Endothelial cell of umbilical vein (primary cell): ENCODE measurements around the gene LOX. TPM values are rescaled to one million over a fixed set of nuclear protein-coding genes. Genes with fewer than 3 reads are reported as not detected.

Experiments
- BruUV-seq: library from RNA; stranded (reverse); fragments of 400-500 nt; replicated peaks from 2 replicates; lab custom pipeline; 2021; lab: Mats Ljungman, UMichigan
- CTCF ChIA-PET: fragments of 300-600, 350-600 bp; sonication (Branson Sonifier 250); formaldehyde crosslinking; loops from one replicate; lab custom pipeline; 2021; ENCODE audit warnings: antibody characterized with exemption, inconsistent platforms; lab: Charles Lee
- POLR2A ChIA-PET: fragments of 300-600, 350-600 bp; sonication (Branson Sonifier 250); formaldehyde crosslinking; loops from one replicate; lab custom pipeline; 2021; ENCODE audit warnings: antibody characterized with exemption, inconsistent platforms; lab: Charles Lee
- DNase-seq: peaks from one replicate; pipeline ENCODE4 v3.0.0-alpha.2; 2011; ENCODE audit warnings: low read depth, low spot score
- FAIRE-seq: peaks from 2 replicates; lab custom pipeline; 2011; peaks lifted over from hg19 to GRCh38; lab: Jason Lieb, UNC
- H2AFZ ChIP-seq: 2 replicates; pipeline ENCODE4 v1.6.0; 2012; ENCODE audit warnings: low read depth, low read length, control low read depth, inconsistent platforms
- H3K27ac ChIP-seq: 2 replicates; pipeline ENCODE4 v1.5.1; 2011; ENCODE audit warnings: low read depth, mild to moderate bottlenecking, control low read depth, low read length, moderate library complexity; ENCODE audit not compliant: insufficient read depth
- H3K27me3 ChIP-seq, 2 experiments: 2 replicates each; pipeline versions ENCODE4 v1.6.0 to v1.6.1; 2011; ENCODE audit warnings: low read length in 2 of 2, mixed read lengths in 1 of 2; ENCODE audit not compliant: control insufficient read depth in 2 of 2, insufficient read depth in 2 of 2
- H3K36me3 ChIP-seq, 2 experiments: 2 replicates in 1 of 2; 3 replicates in 1 of 2; pipeline ENCODE4 v1.5.1; 2011; ENCODE audit warnings: low read length in 2 of 2, mild to moderate bottlenecking in 1 of 2, moderate library complexity in 1 of 2; ENCODE audit not compliant: control insufficient read depth in 2 of 2, insufficient read depth in 2 of 2; ENCODE audit errors: extremely low read depth in 1 of 2
- H3K4me1 ChIP-seq: 3 replicates; pipeline ENCODE4 v1.5.1; 2011; ENCODE audit warnings: mild to moderate bottlenecking, low read length; ENCODE audit not compliant: control insufficient read depth, insufficient read depth; ENCODE audit errors: extremely low read depth
- H3K4me2 ChIP-seq: 2 replicates; pipeline ENCODE4 v1.6.1; 2011; ENCODE audit warnings: low read length, control low read depth, mixed read lengths; ENCODE audit not compliant: insufficient read depth
- H3K4me3 ChIP-seq, 3 experiments: fragments of 200-600 bp in 1 of 3; sonication (generic), shearing (Covaris generic) in 1 of 3; replicated peaks in 1 of 3; 2 replicates each; pipeline ENCODE4 v1.5.1; 2011 to 2016; ENCODE audit warnings: control low read depth in 3 of 3, low read length in 3 of 3, mild to moderate bottlenecking in 2 of 3, inconsistent platforms in 1 of 3, low read depth in 1 of 3, moderate library complexity in 1 of 3; ENCODE audit not compliant: insufficient read depth in 1 of 3
- H3K79me2 ChIP-seq: 2 replicates; pipeline ENCODE4 v1.6.0; 2012; ENCODE audit warnings: low read length, inconsistent platforms; ENCODE audit not compliant: control insufficient read depth, insufficient read depth
- H3K9ac ChIP-seq: replicated peaks from 2 replicates; pipeline ENCODE3; 2011; ENCODE audit warnings: low read length, control low read depth; ENCODE audit not compliant: insufficient read depth; ENCODE audit errors: extremely low read depth
- H3K9me1 ChIP-seq: replicated peaks from 3 replicates; pipeline ENCODE4 v1.6.0; 2011; ENCODE audit warnings: mild to moderate bottlenecking, low read length; ENCODE audit not compliant: control insufficient read depth, insufficient read depth; ENCODE audit errors: extremely low read depth
- H3K9me3 ChIP-seq: replicated peaks from 2 replicates; pipeline ENCODE4 v1.5.1; 2012; ENCODE audit warnings: low read length, inconsistent platforms; ENCODE audit not compliant: control insufficient read depth, insufficient read depth
- H4K20me1 ChIP-seq: replicated peaks from 2 replicates; pipeline ENCODE3; 2011; ENCODE audit warnings: mild to moderate bottlenecking, low read length; ENCODE audit not compliant: control insufficient read depth, insufficient read depth; ENCODE audit errors: extremely low read depth
- CTCF ChIP-seq, 2 donors: IDR thresholded peaks; 1 replicate in 1 of 2; 2 replicates in 1 of 2; pipeline ENCODE4 v1.5.1; 2011; ENCODE audit warnings: low read length in 2 of 2, mild to moderate bottlenecking in 2 of 2, moderate library complexity in 2 of 2, control low read depth in 1 of 2, inconsistent platforms in 1 of 2, low read depth in 1 of 2; ENCODE audit not compliant: insufficient read depth in 1 of 2; ENCODE audit errors: extremely low read depth in 1 of 2
- EZH2 ChIP-seq: IDR thresholded peaks from 2 replicates; pipeline ENCODE4 v1.6.1; 2012; ENCODE audit warnings: borderline replicate concordance, low read depth, mild to moderate bottlenecking, moderate library complexity, low read length, inconsistent platforms; ENCODE audit not compliant: severe bottlenecking
- FOS ChIP-seq: IDR thresholded peaks from 2 replicates; pipeline ENCODE4 v1.6.1; 2011; ENCODE audit warnings: mild to moderate bottlenecking, low read length, moderate library complexity, borderline replicate concordance; ENCODE audit not compliant: insufficient read depth
- GATA2 ChIP-seq: IDR thresholded peaks from 2 replicates; pipeline ENCODE4 v1.7.0; 2011; ENCODE audit warnings: low read depth, mild to moderate bottlenecking, moderate library complexity, mixed read lengths, low read length; ENCODE audit not compliant: insufficient read length, insufficient read depth
- JUN ChIP-seq: IDR thresholded peaks from 2 replicates; pipeline ENCODE4 v1.6.1; 2011; ENCODE audit warnings: borderline replicate concordance, low read depth; ENCODE audit not compliant: insufficient read length, insufficient read depth
- MYC ChIP-seq: IDR thresholded peaks from one replicate; pipeline ENCODE4 v1.6.1; 2011; ENCODE audit warnings: mild to moderate bottlenecking, low read depth, low read length
- POLR2A ChIP-seq: IDR thresholded peaks from 2 replicates; pipeline ENCODE4 v1.6.1; 2012; ENCODE audit warnings: low read depth, mild to moderate bottlenecking, control low read depth, low read length
- POLR2AphosphoS5 ChIP-seq: IDR thresholded peaks from 2 replicates; pipeline ENCODE4 v1.6.1; 2012; ENCODE audit warnings: low read depth, mild to moderate bottlenecking, control low read depth, low read length, moderate library complexity; ENCODE audit not compliant: insufficient read depth
- dilution Hi-C: fragments of 300-500 bp; cut with MboI; formaldehyde crosslinking; loops from one replicate; pipeline ENCODE4 v1.15.0; 2019; ENCODE audit warnings: low sequenced_read_pairs; ENCODE audit not compliant: extremely low pct_ligation_motif_present
- intact Hi-C: fragments of 100-400 bp; cut with micrococcal nuclease; formaldehyde crosslinking; loops from one replicate; pipeline ENCODE4 v1.10.0; 2022
- polyA plus RNA-seq, 4 experiments: library from polyadenylated mRNA; depleted of rRNA in 3 of 4; stranded (reverse) in 3 of 4; unstranded in 1 of 4; fragments of >200 nt; gene quantifications; 2 replicates each; pipeline versions ENCODE4 v1.2.1 to v1.2.3, GENCODE V29; 2011 to 2012; ENCODE audit warnings: missing spikeins in 1 of 4
- total RNA-seq: library from RNA; stranded (reverse); gene quantifications from 2 replicates; pipeline ENCODE4 v1.2.3, GENCODE V29; 2021

The LOX gene
- total and polyA plus RNA-seq, 2 donors (not counting 3 experiments of a cell fraction or from before 2014, with no cell fraction given) = 39.0 to 79.1 TPM

- Histone ChIP-seq H3K27ac (no peak overlapping the region), H3K27me3 (no peaks in the 10 kb centered on the region), H3K9ac (no peak overlapping the region), H3K4me3 (no peak overlapping the region), H3K4me1 (peaks cover 13% of the 10 kb centered on the region), H4K20me1 (no peaks in the 10 kb centered on the region), H3K79me2 (no peaks in the 10 kb centered on the region), H2AFZ (no peak overlapping the region), H3K9me1 (no peaks in the 10 kb centered on the region), H3K9me3 (no peaks in the 10 kb centered on the region), H3K4me2 (no peak overlapping the region), H3K36me3 (no peaks in the 10 kb centered on the region)
- dilution Hi-C loops (loop anchor here (25.0 kb wide), 1 partner anchor 102 kb away; no protein-coding TSS in a partner anchor), intact Hi-C loops (no loop called here)
- CTCF ChIA-PET = interaction anchor here (0.7 to 1.7 kb wide), 3 partner anchors 9 to 116 kb away, joined by 4 to 8 read pairs (median 5); no protein-coding TSS in a partner anchor
- no peak for DNase-seq
- no peak for FAIRE-seq
- POLR2A ChIA-PET = no interaction called here
- BruUV-seq = no TSS peak
- TF ChIP-seq EZH2 (no peak), GATA2 (no peak)
These were observed 7.0 kb upstream of the LOX start for GRCh38 chr5:122085041-122085440.

- no peaks in the 10 kb centered on the region for H3K27me3 ChIP-seq
These were observed 5.5 kb upstream of the LOX start for GRCh38 chr5:122083535-122083934.

More at GRCh38 chr5:122083535-122083934, 5.5 kb upstream of the LOX start:
- TF ChIP-seq POLR2A (no peak), JUN (no peak), POLR2AphosphoS5 (no peak), CTCF (IDR thresholded peaks at IDR 0.05; ENCODE audit: extremely low read depth in 1 of 2, insufficient read depth in 1 of 2, low read depth in 1 of 2, low read length in 2 of 2) (no peak), FOS (no peak), GATA2 (no peak), EZH2 (no peak), MYC (no peak)
- no peaks in the 10 kb centered on the region for H3K79me2 ChIP-seq
- peaks cover 5% of the 10 kb centered on the region for H3K4me1 ChIP-seq
- dilution Hi-C loops = loop anchor here (25.0 kb wide), 1 partner anchor 104 kb away; no protein-coding TSS in a partner anchor
- intact Hi-C loops = no loop called here
- no peak overlapping the region for H3K4me2 ChIP-seq
- H3K9ac ChIP-seq = no peak overlapping the region
- no peak overlapping the region for H3K27ac ChIP-seq
- no peaks in the 10 kb centered on the region for H3K36me3 ChIP-seq
- no peak overlapping the region for H3K4me3 ChIP-seq
- H3K9me1 ChIP-seq = no peaks in the 10 kb centered on the region
- no peaks in the 10 kb centered on the region for H3K9me3 ChIP-seq
- ChIA-PET CTCF (interaction anchor here (1.1 to 1.4 kb wide), 2 partner anchors 9 to 10 kb away, joined by 4 read pairs; no protein-coding TSS in a partner anchor), POLR2A (no interaction called here)
- BruUV-seq = no TSS peak
- no peak for DNase-seq
- no peaks in the 10 kb centered on the region for H4K20me1 ChIP-seq
- no peak for FAIRE-seq
- no peak overlapping the region for H2AFZ ChIP-seq
